Endodermal cell (in vitro differentiated cells): Measurements from ENCODE around the gene SND1. TPM values are rescaled to one million over a fixed set of nuclear protein-coding genes. Genes with fewer than 3 reads are reported as not detected.
A peak's percentile ranks its signal among the peaks of the same experiment; 100 is the strongest.

Source experiments
- DNase-seq: peaks from one replicate; pipeline ENCODE4 v3.0.0-alpha.2; 2017
- H3K27ac ChIP-seq: 2 replicates; pipeline ENCODE4 v1.5.1; 2013; ENCODE audit warnings: mild to moderate bottlenecking, low read depth, low read length, moderate library complexity
- H3K27me3 ChIP-seq: 2 replicates; pipeline ENCODE4 v1.6.1; 2013; ENCODE audit warnings: mild to moderate bottlenecking, low read length, moderate library complexity; ENCODE audit not compliant: insufficient read depth, control insufficient read depth, poor library complexity, severe bottlenecking
- H3K36me3 ChIP-seq: 2 replicates; pipeline ENCODE4 v1.7.0; 2013; ENCODE audit warnings: mild to moderate bottlenecking, low read length, moderate library complexity; ENCODE audit not compliant: control insufficient read depth, insufficient read depth
- H3K4me1 ChIP-seq: one replicate; pipeline ENCODE4 v1.7.0; 2013; ENCODE audit warnings: low read length; ENCODE audit not compliant: control insufficient read depth, insufficient read depth
- H3K4me3 ChIP-seq: 2 replicates; pipeline ENCODE4 v1.5.1; 2013; ENCODE audit warnings: mild to moderate bottlenecking, low read length, moderate library complexity
- H3K9ac ChIP-seq: 2 replicates; pipeline ENCODE4 v1.6.1; 2013; ENCODE audit warnings: mild to moderate bottlenecking, low read length, moderate library complexity; ENCODE audit not compliant: poor library complexity, severe bottlenecking; ENCODE audit errors: extremely low read depth
- H3K9me3 ChIP-seq: 2 replicates; pipeline ENCODE4 v1.6.1; 2013; ENCODE audit warnings: mild to moderate bottlenecking, low read length, moderate library complexity; ENCODE audit not compliant: control insufficient read depth
- H3K27ac Mint-ChIP-seq: 2 replicates; pipeline ENCODE4 v1.8.0; 2020; ENCODE audit warnings: mixed read lengths
- H3K27me3 Mint-ChIP-seq: 2 replicates; pipeline ENCODE4 v1.8.0; 2021; ENCODE audit warnings: mild to moderate bottlenecking, mixed read lengths; ENCODE audit not compliant: insufficient read depth
- H3K36me3 Mint-ChIP-seq: 2 replicates; pipeline ENCODE4 v1.8.0; 2020; ENCODE audit warnings: low read depth, mixed read lengths
- H3K4me1 Mint-ChIP-seq: 2 replicates; pipeline ENCODE4 v1.8.0; 2020; ENCODE audit warnings: mixed read lengths
- H3K4me3 Mint-ChIP-seq: 2 replicates; pipeline ENCODE4 v1.8.0; 2020; ENCODE audit warnings: mild to moderate bottlenecking, moderate library complexity, mixed read lengths
- H3K9me3 Mint-ChIP-seq: 2 replicates; pipeline ENCODE4 v1.8.0; 2020; ENCODE audit warnings: mild to moderate bottlenecking, mixed read lengths
- WGBS, 2 experiments: methylation state at CpG; one replicate each; pipeline versions ENCODE4 v1.1.5 to v1.1.7; 2013; ENCODE audit warnings: missing lambda C conversion rate in 2 of 2, mixed read lengths in 1 of 2; ENCODE audit not compliant: insufficient coverage in 1 of 2, insufficient read length in 1 of 2; 5-methylcytosine and 5-hydroxymethylcytosine counted together
- total RNA-seq, 2 donors: library from RNA; stranded (reverse); fragmentation: NEBNext Ultra II Directional in 1 of 2; extraction: Animal tissue kit (Norgen Biotek cat#: 25700) in 1 of 2; gene quantifications; 2 replicates in 1 of 2; 3 replicates in 1 of 2; pipeline ENCODE4 v1.2.1, GENCODE V29; 2021
- TF ChIP-seq, protein P1 (sequence below): fragments of 200-600 bp; sonication (generic); conservative IDR thresholded peaks from 2 replicates; pipeline ENCODE4 v1.5.0; 2021; ENCODE audit warnings: antibody characterized with exemption, mild to moderate bottlenecking

Gene SND1
- total RNA-seq, 2 donors from 2014 or later: 240 to 267 TPM

DNA sequence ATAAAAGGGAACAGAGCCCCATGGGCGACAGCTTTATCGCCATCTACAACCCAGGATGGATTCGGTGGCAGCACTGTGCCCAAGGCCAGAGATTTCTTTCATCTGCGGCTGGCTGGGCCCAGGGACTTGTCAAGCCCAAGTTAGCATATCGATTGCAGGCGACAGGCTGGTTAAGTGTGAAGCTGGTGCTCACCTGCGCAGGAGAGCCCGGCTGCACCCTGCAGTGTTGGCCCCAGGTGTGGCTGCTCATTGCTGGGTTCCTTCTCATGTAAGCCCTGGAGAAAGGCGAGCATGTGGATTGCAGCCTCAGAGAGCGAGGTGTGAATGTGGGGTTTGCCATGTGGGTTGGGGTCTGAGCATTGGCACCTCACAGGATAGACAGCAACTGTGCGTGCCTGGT is 419.8 kb downstream of the SND1 start:
- Histone ChIP-seq H3K9me3 (no peaks in the 10 kb centered on the region), H3K4me1 (no peaks in the 10 kb centered on the region), H3K27me3 (no peaks in the 10 kb centered on the region), H3K4me3 (no peak overlapping the region), H3K27ac (no peak overlapping the region), H3K9ac (no peak overlapping the region), H3K36me3 (peaks cover 33% of the 10 kb centered on the region)
- no peak for DNase-seq
- no peaks in the 10 kb centered on the region for H3K9me3 Mint-ChIP-seq
- peaks cover 3% of the 10 kb centered on the region for H3K36me3 Mint-ChIP-seq
- H3K27me3 Mint-ChIP-seq: no peaks in the 10 kb centered on the region
- WGBS, 2 experiments: 86 to 91% methylated on average over 9 to 11 of the region's 11 CpGs
- H3K4me1 Mint-ChIP-seq: no peaks in the 10 kb centered on the region
- H3K27ac Mint-ChIP-seq: no peak overlapping the region
- TF ChIP-seq, protein P1, sequence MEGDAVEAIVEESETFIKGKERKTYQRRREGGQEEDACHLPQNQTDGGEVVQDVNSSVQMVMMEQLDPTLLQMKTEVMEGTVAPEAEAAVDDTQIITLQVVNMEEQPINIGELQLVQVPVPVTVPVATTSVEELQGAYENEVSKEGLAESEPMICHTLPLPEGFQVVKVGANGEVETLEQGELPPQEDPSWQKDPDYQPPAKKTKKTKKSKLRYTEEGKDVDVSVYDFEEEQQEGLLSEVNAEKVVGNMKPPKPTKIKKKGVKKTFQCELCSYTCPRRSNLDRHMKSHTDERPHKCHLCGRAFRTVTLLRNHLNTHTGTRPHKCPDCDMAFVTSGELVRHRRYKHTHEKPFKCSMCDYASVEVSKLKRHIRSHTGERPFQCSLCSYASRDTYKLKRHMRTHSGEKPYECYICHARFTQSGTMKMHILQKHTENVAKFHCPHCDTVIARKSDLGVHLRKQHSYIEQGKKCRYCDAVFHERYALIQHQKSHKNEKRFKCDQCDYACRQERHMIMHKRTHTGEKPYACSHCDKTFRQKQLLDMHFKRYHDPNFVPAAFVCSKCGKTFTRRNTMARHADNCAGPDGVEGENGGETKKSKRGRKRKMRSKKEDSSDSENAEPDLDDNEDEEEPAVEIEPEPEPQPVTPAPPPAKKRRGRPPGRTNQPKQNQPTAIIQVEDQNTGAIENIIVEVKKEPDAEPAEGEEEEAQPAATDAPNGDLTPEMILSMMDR: no peak
- H3K4me3 Mint-ChIP-seq: no peak overlapping the region

DNA sequence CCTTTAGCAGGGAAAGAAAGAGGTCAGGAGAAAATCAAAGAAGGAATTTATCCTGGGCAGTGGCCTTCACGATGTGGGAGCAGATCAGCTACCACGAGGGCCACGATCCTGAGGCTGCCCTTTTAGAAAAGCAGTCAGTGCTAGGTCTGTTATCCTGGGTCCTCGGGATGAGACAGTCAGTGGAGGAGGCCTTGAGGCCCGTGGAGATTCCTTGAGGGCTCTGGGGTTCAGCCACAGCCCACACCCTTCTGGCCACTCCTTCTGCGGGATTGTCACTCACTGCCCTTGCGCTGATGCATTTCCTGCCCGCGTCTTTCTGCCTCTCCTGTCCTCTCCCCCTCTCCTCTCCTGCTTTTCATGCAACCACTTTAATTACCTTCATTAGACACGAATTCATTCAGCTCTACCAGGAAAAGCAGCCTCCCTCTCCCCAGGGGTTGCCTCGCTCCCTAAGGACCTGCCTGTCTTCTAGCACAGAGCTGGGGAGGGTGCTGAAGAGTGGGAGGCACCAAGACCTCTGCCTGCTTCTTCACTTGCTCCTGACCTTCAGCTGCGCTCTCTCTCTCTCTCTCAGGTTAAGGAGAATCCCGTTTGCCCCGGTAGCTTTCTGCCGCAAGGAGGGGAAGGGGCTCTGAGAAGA is 421.8 kb downstream of the SND1 start:
- Histone ChIP-seq H3K27ac (no peak overlapping the region), H3K9me3 (no peaks in the 10 kb centered on the region), H3K36me3 (peaks cover 49% of the 10 kb centered on the region), H3K4me1 (no peaks in the 10 kb centered on the region), H3K9ac (no peak overlapping the region), H3K27me3 (no peaks in the 10 kb centered on the region), H3K4me3 (no peak overlapping the region)
- Mint-ChIP-seq H3K27ac (peak overlapping the region; percentile 33), H3K9me3 (no peaks in the 10 kb centered on the region), H3K27me3 (no peaks in the 10 kb centered on the region), H3K4me3 (no peak overlapping the region), H3K4me1 (no peaks in the 10 kb centered on the region), H3K36me3 (peaks cover 9% of the 10 kb centered on the region)
- no peak for DNase-seq
- 93 to 94% methylated on average over 6 to 15 of the region's 15 CpGs for WGBS, 2 experiments
- TF ChIP-seq, protein P1: no peak

DNA sequence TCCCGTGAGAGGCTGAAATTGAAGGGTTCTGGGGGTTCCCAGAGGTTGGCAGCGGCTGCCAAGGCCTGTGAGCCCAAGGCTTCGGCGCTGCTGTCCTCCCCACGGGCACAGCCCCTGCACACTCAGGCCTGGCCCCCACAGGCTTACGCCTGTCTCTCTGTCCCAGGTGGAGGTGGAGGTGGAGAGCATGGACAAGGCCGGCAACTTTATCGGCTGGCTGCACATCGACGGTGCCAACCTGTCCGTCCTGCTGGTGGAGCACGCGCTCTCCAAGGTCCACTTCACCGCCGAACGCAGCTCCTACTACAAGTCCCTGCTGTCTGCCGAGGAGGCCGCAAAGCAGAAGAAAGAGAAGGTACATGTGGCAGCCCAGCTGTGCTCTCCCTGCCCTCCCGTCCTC is 422.3 kb downstream of the SND1 start:
- TF ChIP-seq, protein P1: no peak
- no peak overlapping the region for H3K27ac ChIP-seq
- Mint-ChIP-seq H3K4me1 (no peaks in the 10 kb centered on the region), H3K27me3 (no peaks in the 10 kb centered on the region), H3K27ac (peak overlapping the region; percentile 33), H3K9me3 (no peaks in the 10 kb centered on the region), H3K36me3 (peaks cover 10% of the 10 kb centered on the region), H3K4me3 (no peak overlapping the region)
- peaks cover 51% of the 10 kb centered on the region for H3K36me3 ChIP-seq
- WGBS, 2 experiments: 91 to 92% methylated on average over 13 to 19 of the region's 19 CpGs
- H3K27me3 ChIP-seq: no peaks in the 10 kb centered on the region
- H3K9me3 ChIP-seq: no peaks in the 10 kb centered on the region
- no peak overlapping the region for H3K9ac ChIP-seq
- DNase-seq: no peak
- no peaks in the 10 kb centered on the region for H3K4me1 ChIP-seq
- no peak overlapping the region for H3K4me3 ChIP-seq
